Measurements from ENCODE around the gene C5orf52.

C5orf52 gene

GRCh38 chr5:157659868-157660660 lies 11.3 kb upstream of the C5orf52 start:
- Histone ChIP-seq H3K4me2 (ENCODE audit: low read depth, low read length, poor library complexity, severe bottlenecking) (no peak overlapping the region), H3K27ac (ENCODE audit: low read depth, low read length) (no peak overlapping the region), H3K79me2 (ENCODE audit: insufficient read depth, low read length) (no peaks in the 10 kb centered on the region), H3K27me3 (ENCODE audit: low read length) (no peaks in the 10 kb centered on the region), H3F3A (ENCODE audit: insufficient read depth) (no peaks in the 10 kb centered on the region), H3K9ac (ENCODE audit: low read length) (no peak overlapping the region), H3K9me2 (replicated peaks; ENCODE audit: insufficient read depth, low read length) (no peaks in the 10 kb centered on the region), H4K20me1 (ENCODE audit: low read depth, low read length) (no peaks in the 10 kb centered on the region), H3K4me3 (ENCODE audit: insufficient read depth, low read length, poor library complexity, severe bottlenecking) (no peak overlapping the region), H2AFZ (ENCODE audit: low read depth, low read length, severe bottlenecking) (no peak overlapping the region), H3K9me3 (ENCODE audit: insufficient read depth, low read length) (peaks cover 39% of the 10 kb centered on the region; the same call in 1 of the 2 replicates), H3K36me3 (ENCODE audit: low read length) (no peaks in the 10 kb centered on the region; the same call in none of the 2 replicates)
- TF ChIP-seq CTCF (IDR thresholded peaks at IDR 0.05; ENCODE audit: insufficient read depth, low read length, poor library complexity, severe bottlenecking) (no peak), EZH2phosphoT487 (conservative IDR thresholded peaks at IDR 0.05; ENCODE audit: low read length) (no peak)

GRCh38 chr5:157665467-157666070 lies 5.8 kb upstream of the C5orf52 start:
- H3K27me3 ChIP-seq (ENCODE audit: low read length), result no peaks in the 10 kb centered on the region
- no peaks in the 10 kb centered on the region for H3K9me2 ChIP-seq (replicated peaks; ENCODE audit: insufficient read depth, low read length)
- no peak overlapping the region for H3K4me2 ChIP-seq (ENCODE audit: low read depth, low read length, poor library complexity, severe bottlenecking)
- H3K4me3 ChIP-seq (ENCODE audit: insufficient read depth, low read length, poor library complexity, severe bottlenecking), result no peak overlapping the region
- TF ChIP-seq EZH2phosphoT487 (conservative IDR thresholded peaks at IDR 0.05; ENCODE audit: low read length), result no peak
- no peak for TF ChIP-seq CTCF (IDR thresholded peaks at IDR 0.05; ENCODE audit: insufficient read depth, low read length, poor library complexity, severe bottlenecking)
- H2AFZ ChIP-seq (ENCODE audit: low read depth, low read length, severe bottlenecking), result no peak overlapping the region
- no peaks in the 10 kb centered on the region for H3F3A ChIP-seq (ENCODE audit: insufficient read depth)
- no peaks in the 10 kb centered on the region for H3K79me2 ChIP-seq (ENCODE audit: insufficient read depth, low read length)
- H3K9ac ChIP-seq (ENCODE audit: low read length), result no peak overlapping the region
- H3K27ac ChIP-seq (ENCODE audit: low read depth, low read length), result no peak overlapping the region
- H3K36me3 ChIP-seq (ENCODE audit: low read length), result no peaks in the 10 kb centered on the region; the same call in 1 of the 2 replicates
- no peaks in the 10 kb centered on the region for H3K9me3 ChIP-seq (ENCODE audit: insufficient read depth, low read length)
- H4K20me1 ChIP-seq (ENCODE audit: low read depth, low read length), result no peaks in the 10 kb centered on the region

GRCh38 chr5:157668356-157668755 lies 3.0 kb upstream of the C5orf52 start:
- Histone ChIP-seq H3K27ac (ENCODE audit: low read depth, low read length) (no peak overlapping the region), H3K79me2 (ENCODE audit: insufficient read depth, low read length) (no peaks in the 10 kb centered on the region), H2AFZ (ENCODE audit: low read depth, low read length, severe bottlenecking) (no peak overlapping the region), H3K27me3 (ENCODE audit: low read length) (no peaks in the 10 kb centered on the region), H4K20me1 (ENCODE audit: low read depth, low read length) (no peaks in the 10 kb centered on the region), H3K4me3 (ENCODE audit: insufficient read depth, low read length, poor library complexity, severe bottlenecking) (no peak overlapping the region), H3K9me2 (replicated peaks; ENCODE audit: insufficient read depth, low read length) (no peaks in the 10 kb centered on the region), H3K36me3 (ENCODE audit: low read length) (no peaks in the 10 kb centered on the region), H3K4me2 (ENCODE audit: low read depth, low read length, poor library complexity, severe bottlenecking) (no peak overlapping the region), H3K9ac (ENCODE audit: low read length) (no peak overlapping the region), H3K9me3 (ENCODE audit: insufficient read depth, low read length) (no peaks in the 10 kb centered on the region), H3F3A (ENCODE audit: insufficient read depth) (no peaks in the 10 kb centered on the region)
- no peak for TF ChIP-seq CTCF (IDR thresholded peaks at IDR 0.05; ENCODE audit: insufficient read depth, low read length, poor library complexity, severe bottlenecking)
- no peak for TF ChIP-seq EZH2phosphoT487 (conservative IDR thresholded peaks at IDR 0.05; ENCODE audit: low read length)
